Endodermal cell (in vitro differentiated cells): ENCODE results near the gene TIE1. TPM values are rescaled to one million over a fixed set of nuclear protein-coding genes. Genes with fewer than 3 reads are reported as not detected.

Experiments used
- DNase-seq: peaks from one replicate; pipeline ENCODE4 v3.0.0-alpha.2; 2017
- H3K27ac ChIP-seq: 2 replicates; pipeline ENCODE4 v1.5.1; 2013; ENCODE audit warnings: mild to moderate bottlenecking, low read depth, low read length, moderate library complexity
- H3K27me3 ChIP-seq: 2 replicates; pipeline ENCODE4 v1.6.1; 2013; ENCODE audit warnings: mild to moderate bottlenecking, low read length, moderate library complexity; ENCODE audit not compliant: insufficient read depth, control insufficient read depth, poor library complexity, severe bottlenecking
- H3K36me3 ChIP-seq: 2 replicates; pipeline ENCODE4 v1.7.0; 2013; ENCODE audit warnings: mild to moderate bottlenecking, low read length, moderate library complexity; ENCODE audit not compliant: control insufficient read depth, insufficient read depth
- H3K4me1 ChIP-seq: one replicate; pipeline ENCODE4 v1.7.0; 2013; ENCODE audit warnings: low read length; ENCODE audit not compliant: control insufficient read depth, insufficient read depth
- H3K4me3 ChIP-seq: 2 replicates; pipeline ENCODE4 v1.5.1; 2013; ENCODE audit warnings: mild to moderate bottlenecking, low read length, moderate library complexity
- H3K9ac ChIP-seq: 2 replicates; pipeline ENCODE4 v1.6.1; 2013; ENCODE audit warnings: mild to moderate bottlenecking, low read length, moderate library complexity; ENCODE audit not compliant: poor library complexity, severe bottlenecking; ENCODE audit errors: extremely low read depth
- H3K9me3 ChIP-seq: 2 replicates; pipeline ENCODE4 v1.6.1; 2013; ENCODE audit warnings: mild to moderate bottlenecking, low read length, moderate library complexity; ENCODE audit not compliant: control insufficient read depth
- H3K27ac Mint-ChIP-seq: 2 replicates; pipeline ENCODE4 v1.8.0; 2020; ENCODE audit warnings: mixed read lengths
- H3K27me3 Mint-ChIP-seq: 2 replicates; pipeline ENCODE4 v1.8.0; 2021; ENCODE audit warnings: mild to moderate bottlenecking, mixed read lengths; ENCODE audit not compliant: insufficient read depth
- H3K36me3 Mint-ChIP-seq: 2 replicates; pipeline ENCODE4 v1.8.0; 2020; ENCODE audit warnings: low read depth, mixed read lengths
- H3K4me1 Mint-ChIP-seq: 2 replicates; pipeline ENCODE4 v1.8.0; 2020; ENCODE audit warnings: mixed read lengths
- H3K4me3 Mint-ChIP-seq: 2 replicates; pipeline ENCODE4 v1.8.0; 2020; ENCODE audit warnings: mild to moderate bottlenecking, moderate library complexity, mixed read lengths
- H3K9me3 Mint-ChIP-seq: 2 replicates; pipeline ENCODE4 v1.8.0; 2020; ENCODE audit warnings: mild to moderate bottlenecking, mixed read lengths
- CTCF ChIP-seq: fragments of 200-600 bp; sonication (generic); conservative IDR thresholded peaks from 2 replicates; pipeline ENCODE4 v1.5.0; 2021; ENCODE audit warnings: antibody characterized with exemption, mild to moderate bottlenecking
- WGBS, 2 experiments: methylation state at CpG; one replicate each; pipeline versions ENCODE4 v1.1.5 to v1.1.7; 2013; ENCODE audit warnings: missing lambda C conversion rate in 2 of 2, mixed read lengths in 1 of 2; ENCODE audit not compliant: insufficient coverage in 1 of 2, insufficient read length in 1 of 2; 5-methylcytosine and 5-hydroxymethylcytosine counted together
- total RNA-seq, 2 donors: library from RNA; stranded (reverse); fragmentation: NEBNext Ultra II Directional in 1 of 2; extraction: Animal tissue kit (Norgen Biotek cat#: 25700) in 1 of 2; gene quantifications; 2 replicates in 1 of 2; 3 replicates in 1 of 2; pipeline ENCODE4 v1.2.1, GENCODE V29; 2021

TIE1 gene
- total RNA-seq, 2 donors from 2014 or later: 0.40 to 0.99 TPM

DNA sequence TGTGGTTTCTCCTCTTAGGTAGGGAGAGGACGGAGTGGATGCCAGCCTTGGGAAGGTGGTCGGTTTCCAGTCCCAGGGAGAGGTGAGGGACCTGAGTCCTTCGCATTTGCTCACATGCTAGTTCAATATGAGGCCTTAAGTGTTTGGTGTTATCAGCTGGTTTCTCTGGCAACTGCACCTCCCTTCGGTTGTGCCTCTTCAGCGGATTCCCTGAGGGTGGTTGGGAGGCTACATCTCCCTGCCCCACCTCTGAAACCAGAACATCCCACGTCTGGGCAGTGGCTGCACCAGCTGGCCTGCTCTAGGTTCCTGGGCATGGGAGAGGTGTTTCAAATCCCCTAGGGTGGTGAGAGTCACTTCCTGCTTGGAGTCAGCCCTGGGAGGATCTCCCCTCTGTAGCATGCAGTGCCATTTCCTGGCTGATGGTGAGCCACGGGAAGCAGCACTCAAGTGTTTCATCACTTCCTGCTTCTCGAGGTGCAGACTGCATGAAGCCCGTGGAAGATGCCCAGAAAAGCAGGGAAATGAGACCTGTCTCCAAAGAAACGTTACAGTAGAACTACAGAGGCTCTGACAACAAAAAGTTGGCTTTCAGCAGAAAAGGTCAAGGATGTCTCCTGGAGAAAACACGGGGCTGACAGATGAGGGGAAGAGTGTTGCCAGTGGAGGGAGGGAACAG is 26.5 kb upstream of the TIE1 start:
- peak; percentile 55 for DNase-seq
- 81 to 88% methylated on average over 4 to 11 of the region's 11 CpGs for whole genome bisulfite sequencing, 2 experiments

DNA sequence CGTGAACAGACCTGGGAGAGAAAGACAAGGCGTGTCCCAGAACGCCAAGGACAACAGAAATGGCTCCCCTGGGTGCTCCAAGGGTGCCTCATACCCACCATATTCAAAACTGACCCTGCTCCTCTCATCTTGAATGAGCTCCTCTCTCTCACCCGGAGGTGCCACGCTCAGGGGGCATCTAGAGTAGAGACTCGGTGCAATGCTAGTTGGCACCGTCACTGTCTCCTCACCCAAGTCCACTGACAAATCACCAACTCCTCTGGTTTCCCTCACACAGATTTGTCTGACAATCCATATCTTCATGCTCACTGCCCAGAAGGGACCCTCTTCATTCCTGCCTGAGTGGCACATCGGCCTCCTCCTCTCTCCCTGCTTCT is 26.0 kb upstream of the TIE1 start:
- no peaks in the 10 kb centered on the region for H3K36me3 ChIP-seq
- Mint-ChIP-seq H3K27ac (no peak overlapping the region), H3K36me3 (peaks cover 23% of the 10 kb centered on the region), H3K4me3 (no peak overlapping the region), H3K9me3 (no peaks in the 10 kb centered on the region), H3K4me1 (peaks cover 27% of the 10 kb centered on the region), H3K27me3 (peaks cover 1% of the 10 kb centered on the region)
- no peak for TF ChIP-seq CTCF
- H3K27ac ChIP-seq: no peak overlapping the region
- no peak overlapping the region for H3K9ac ChIP-seq
- no peak overlapping the region for H3K4me3 ChIP-seq
- no peaks in the 10 kb centered on the region for H3K27me3 ChIP-seq
- H3K4me1 ChIP-seq: no peaks in the 10 kb centered on the region
- 80 to 96% methylated on average over 3 to 8 of the region's 8 CpGs for WGBS, 2 experiments
- DNase-seq: peak; percentile 18
- H3K9me3 ChIP-seq: no peaks in the 10 kb centered on the region

More for the DNA sequence above, 26.5 kb upstream of the TIE1 start:
- Histone ChIP-seq H3K9me3 (no peaks in the 10 kb centered on the region), H3K36me3 (no peaks in the 10 kb centered on the region), H3K4me3 (no peak overlapping the region), H3K27me3 (no peaks in the 10 kb centered on the region), H3K4me1 (no peaks in the 10 kb centered on the region), H3K9ac (no peak overlapping the region), H3K27ac (no peak overlapping the region)
- Mint-ChIP-seq H3K4me1 (peaks cover 27% of the 10 kb centered on the region), H3K27ac (no peak overlapping the region), H3K36me3 (peaks cover 22% of the 10 kb centered on the region), H3K9me3 (no peaks in the 10 kb centered on the region), H3K27me3 (peaks cover 1% of the 10 kb centered on the region), H3K4me3 (no peak overlapping the region)
- no peak for TF ChIP-seq CTCF

DNA sequence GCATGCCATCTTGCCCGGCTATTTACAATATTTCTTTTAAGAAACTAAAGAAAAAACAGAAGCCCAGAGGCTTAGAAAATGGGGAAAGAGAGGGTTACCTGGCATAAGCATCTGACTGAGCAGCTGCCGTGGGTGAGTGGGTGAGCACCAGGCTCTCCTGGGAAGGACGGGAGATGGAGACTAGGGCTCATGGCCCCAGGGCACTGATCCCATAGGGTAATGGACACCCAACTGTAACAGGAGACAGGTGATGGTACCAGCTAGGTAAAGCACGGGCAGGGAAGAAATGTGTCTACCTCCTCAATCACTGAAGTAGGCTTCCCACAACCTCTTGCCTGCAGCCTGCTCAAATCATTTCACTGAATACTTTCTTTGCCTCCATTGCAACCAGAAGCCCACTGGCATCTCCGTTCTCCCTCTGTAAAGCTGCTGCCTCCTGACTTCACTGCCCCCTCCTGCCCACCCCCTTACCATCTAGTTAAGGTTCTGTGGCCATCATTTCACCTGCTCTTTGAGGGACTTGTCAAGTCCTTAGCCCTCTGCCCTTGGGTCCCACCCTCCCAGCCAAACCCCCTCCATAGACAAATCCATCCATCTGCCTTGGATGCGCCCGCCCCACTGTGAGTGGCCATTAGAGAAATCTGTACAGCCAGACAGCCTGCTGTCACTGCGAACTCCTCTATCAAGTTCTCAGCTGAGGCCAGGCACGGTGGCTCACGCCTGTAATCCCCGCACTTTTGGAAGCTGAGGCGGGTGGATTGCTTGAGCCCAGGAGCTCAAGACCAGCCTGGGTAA is 24.8 kb upstream of the TIE1 start:
- Histone ChIP-seq H3K27me3 (no peaks in the 10 kb centered on the region), H3K4me3 (no peak overlapping the region), H3K9ac (no peak overlapping the region), H3K9me3 (no peaks in the 10 kb centered on the region), H3K4me1 (no peaks in the 10 kb centered on the region), H3K36me3 (no peaks in the 10 kb centered on the region), H3K27ac (no peak overlapping the region)
- Mint-ChIP-seq H3K36me3 (peaks cover 31% of the 10 kb centered on the region), H3K27me3 (peaks cover 1% of the 10 kb centered on the region), H3K4me1 (peaks cover 19% of the 10 kb centered on the region), H3K9me3 (no peaks in the 10 kb centered on the region), H3K27ac (peak overlapping the region; percentile 53), H3K4me3 (no peak overlapping the region)
- 81 to 83% methylated on average over 8 to 12 of the region's 12 CpGs for WGBS, 2 experiments
- peak; percentile 35 for DNase-seq
- TF ChIP-seq CTCF: no peak
